PC-3 (cell line): ENCODE results near the gene ZNF687.

Source experiments
- CTCF ChIP-seq: fragments of 300-600 bp; sonication (generic); conservative IDR thresholded peaks from 2 replicates; pipeline ENCODE4 v1.5.1; 2017; ENCODE audit warnings: antibody characterized with exemption, low read depth, mild to moderate bottlenecking, low read length
- EZH2 ChIP-seq: fragments of 300-600 bp; sonication (generic); IDR thresholded peaks from one replicate; pipeline ENCODE4 v1.6.1; 2017; ENCODE audit warnings: antibody characterized with exemption, mild to moderate bottlenecking, low read length; ENCODE audit not compliant: unreplicated experiment
- EZH2phosphoT487 ChIP-seq: fragments of 300-600 bp; sonication (generic); IDR thresholded peaks from 2 replicates; pipeline ENCODE4 v1.6.1; 2018; ENCODE audit warnings: mild to moderate bottlenecking, antibody characterized with exemption, low read length, borderline replicate concordance

- TF ChIP-seq EZH2 (no peak), CTCF (no peak), EZH2phosphoT487 (no peak)
These were observed 2.0 kb downstream of the ZNF687 start for GRCh38 chr1:151284013-151284577.
